Measurements from ENCODE around the gene ASMTL. TPM values are rescaled to one million over a fixed set of nuclear protein-coding genes. Genes with fewer than 3 reads are reported as not detected.

ASMTL gene
- total and polyA plus RNA-seq, 2 of the 13 experiments (the other 11 are each of a cell fraction or from before 2014, with no cell fraction given), result 5.6 to 16.3 TPM

GRCh38 chrX:1391370-1391706 is 61.4 kb downstream of the ASMTL start (continued):
- no peak for TF ChIP-seq ZMAT5 (CRISPR knock-in tag; IDR thresholded peaks at IDR 0.05; ENCODE audit: borderline replicate concordance, low read depth)
- no peak for TF ChIP-seq BHLHE40 (IDR thresholded peaks at IDR 0.05; ENCODE audit: low read length)
- TF ChIP-seq ZSCAN31 (CRISPR knock-in tag; IDR thresholded peaks at IDR 0.05; ENCODE audit: low read depth), result no peak
- no peak for TF ChIP-seq GATAD2A (CRISPR knock-in tag; IDR thresholded peaks at IDR 0.05)
- TF ChIP-seq SMARCE1 (IDR thresholded peaks at IDR 0.05; ENCODE audit: borderline replicate concordance), result no peak
- no peak for TF ChIP-seq ZNF777 (CRISPR knock-in tag; IDR thresholded peaks at IDR 0.05)
- TF ChIP-seq KLF11 (CRISPR knock-in tag; IDR thresholded peaks at IDR 0.05), result no peak
- TF ChIP-seq ZNF878 (CRISPR knock-in tag; IDR thresholded peaks at IDR 0.05), result no peak
- TF ChIP-seq, protein P1, sequence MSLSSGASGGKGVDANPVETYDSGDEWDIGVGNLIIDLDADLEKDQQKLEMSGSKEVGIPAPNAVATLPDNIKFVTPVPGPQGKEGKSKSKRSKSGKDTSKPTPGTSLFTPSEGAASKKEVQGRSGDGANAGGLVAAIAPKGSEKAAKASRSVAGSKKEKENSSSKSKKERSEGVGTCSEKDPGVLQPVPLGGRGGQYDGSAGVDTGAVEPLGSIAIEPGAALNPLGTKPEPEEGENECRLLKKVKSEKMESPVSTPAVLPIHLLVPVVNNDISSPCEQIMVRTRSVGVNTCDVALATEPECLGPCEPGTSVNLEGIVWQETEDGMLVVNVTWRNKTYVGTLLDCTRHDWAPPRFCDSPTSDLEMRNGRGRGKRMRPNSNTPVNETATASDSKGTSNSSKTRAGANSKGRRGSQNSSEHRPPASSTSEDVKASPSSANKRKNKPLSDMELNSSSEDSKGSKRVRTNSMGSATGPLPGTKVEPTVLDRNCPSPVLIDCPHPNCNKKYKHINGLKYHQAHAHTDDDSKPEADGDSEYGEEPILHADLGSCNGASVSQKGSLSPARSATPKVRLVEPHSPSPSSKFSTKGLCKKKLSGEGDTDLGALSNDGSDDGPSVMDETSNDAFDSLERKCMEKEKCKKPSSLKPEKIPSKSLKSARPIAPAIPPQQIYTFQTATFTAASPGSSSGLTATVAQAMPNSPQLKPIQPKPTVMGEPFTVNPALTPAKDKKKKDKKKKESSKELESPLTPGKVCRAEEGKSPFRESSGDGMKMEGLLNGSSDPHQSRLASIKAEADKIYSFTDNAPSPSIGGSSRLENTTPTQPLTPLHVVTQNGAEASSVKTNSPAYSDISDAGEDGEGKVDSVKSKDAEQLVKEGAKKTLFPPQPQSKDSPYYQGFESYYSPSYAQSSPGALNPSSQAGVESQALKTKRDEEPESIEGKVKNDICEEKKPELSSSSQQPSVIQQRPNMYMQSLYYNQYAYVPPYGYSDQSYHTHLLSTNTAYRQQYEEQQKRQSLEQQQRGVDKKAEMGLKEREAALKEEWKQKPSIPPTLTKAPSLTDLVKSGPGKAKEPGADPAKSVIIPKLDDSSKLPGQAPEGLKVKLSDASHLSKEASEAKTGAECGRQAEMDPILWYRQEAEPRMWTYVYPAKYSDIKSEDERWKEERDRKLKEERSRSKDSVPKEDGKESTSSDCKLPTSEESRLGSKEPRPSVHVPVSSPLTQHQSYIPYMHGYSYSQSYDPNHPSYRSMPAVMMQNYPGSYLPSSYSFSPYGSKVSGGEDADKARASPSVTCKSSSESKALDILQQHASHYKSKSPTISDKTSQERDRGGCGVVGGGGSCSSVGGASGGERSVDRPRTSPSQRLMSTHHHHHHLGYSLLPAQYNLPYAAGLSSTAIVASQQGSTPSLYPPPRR (CRISPR knock-in tag; IDR thresholded peaks at IDR 0.05; ENCODE audit: borderline replicate concordance), result no peak
- no peak for TF ChIP-seq ZNF33A (CRISPR knock-in tag; IDR thresholded peaks at IDR 0.05; ENCODE audit: borderline replicate concordance)
- TF ChIP-seq POLR2A (IDR thresholded peaks at IDR 0.05; ENCODE audit: insufficient read depth in 1 of 2, low read depth in 2 of 2, low read length in 2 of 2), result no peak
- no peak for TF ChIP-seq KLF15 (CRISPR knock-in tag; IDR thresholded peaks at IDR 0.05; ENCODE audit: borderline replicate concordance)
- no peak for TF ChIP-seq MYC (CRISPR knock-in tag; IDR thresholded peaks at IDR 0.05; ENCODE audit: borderline replicate concordance)
- TF ChIP-seq E2F1 (CRISPR knock-in tag; IDR thresholded peaks at IDR 0.05), result no peak
- TF ChIP-seq, protein P2, sequence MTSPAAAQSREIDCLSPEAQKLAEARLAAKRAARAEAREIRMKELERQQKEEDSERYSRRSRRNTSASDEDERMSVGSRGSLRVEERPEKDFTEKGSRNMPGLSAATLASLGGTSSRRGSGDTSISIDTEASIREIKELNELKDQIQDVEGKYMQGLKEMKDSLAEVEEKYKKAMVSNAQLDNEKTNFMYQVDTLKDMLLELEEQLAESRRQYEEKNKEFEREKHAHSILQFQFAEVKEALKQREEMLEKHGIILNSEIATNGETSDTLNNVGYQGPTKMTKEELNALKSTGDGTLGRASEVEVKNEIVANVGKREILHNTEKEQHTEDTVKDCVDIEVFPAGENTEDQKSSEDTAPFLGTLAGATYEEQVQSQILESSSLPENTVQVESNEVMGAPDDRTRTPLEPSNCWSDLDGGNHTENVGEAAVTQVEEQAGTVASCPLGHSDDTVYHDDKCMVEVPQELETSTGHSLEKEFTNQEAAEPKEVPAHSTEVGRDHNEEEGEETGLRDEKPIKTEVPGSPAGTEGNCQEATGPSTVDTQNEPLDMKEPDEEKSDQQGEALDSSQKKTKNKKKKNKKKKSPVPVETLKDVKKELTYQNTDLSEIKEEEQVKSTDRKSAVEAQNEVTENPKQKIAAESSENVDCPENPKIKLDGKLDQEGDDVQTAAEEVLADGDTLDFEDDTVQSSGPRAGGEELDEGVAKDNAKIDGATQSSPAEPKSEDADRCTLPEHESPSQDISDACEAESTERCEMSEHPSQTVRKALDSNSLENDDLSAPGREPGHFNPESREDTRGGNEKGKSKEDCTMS (CRISPR knock-in tag; conservative IDR thresholded peaks at IDR 0.05), result no peak
- peak in 1 of 2 experiments; percentile 16; a peak in 1 of 4 replicates for TF ChIP-seq KLF16 (CRISPR knock-in tag; IDR thresholded peaks at IDR 0.05)
- TF ChIP-seq ZNF629 (CRISPR knock-in tag; conservative IDR thresholded peaks at IDR 0.05), result no peak
- TF ChIP-seq TBX3 (IDR thresholded peaks at IDR 0.05; ENCODE audit: borderline replicate concordance), result no peak
- no peak for TF ChIP-seq CBX1 (IDR thresholded peaks at IDR 0.05; ENCODE audit: low read depth)
- no peak for TF ChIP-seq CC2D1A (CRISPR knock-in tag; IDR thresholded peaks at IDR 0.05)
- TF ChIP-seq ZNF256 (CRISPR knock-in tag; conservative IDR thresholded peaks at IDR 0.05), result no peak
- no peak for TF ChIP-seq MXD4 (CRISPR knock-in tag; IDR thresholded peaks at IDR 0.05)
- TF ChIP-seq TGIF2 (CRISPR knock-in tag; IDR thresholded peaks at IDR 0.05), result no peak; the same call in 1 of the 2 replicates
- TF ChIP-seq, protein P3, sequence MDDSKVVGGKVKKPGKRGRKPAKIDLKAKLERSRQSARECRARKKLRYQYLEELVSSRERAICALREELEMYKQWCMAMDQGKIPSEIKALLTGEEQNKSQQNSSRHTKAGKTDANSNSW (CRISPR knock-in tag; IDR thresholded peaks at IDR 0.05; ENCODE audit: borderline replicate concordance), result no peak
